Aorta (tissue), 5 donors: Measurements from ENCODE around the gene ZCCHC13. TPM values are rescaled to one million over a fixed set of nuclear protein-coding genes. Genes with fewer than 3 reads are reported as not detected.
"Not testable (repeated sequence)": the region's sequence is repeated elsewhere in the genome, so short reads cannot be mapped to it uniquely, and the experiment has no call there.

Experiments used
- ATAC-seq: fragments of 200-7000 bp; cut with Tn5 transposase; one replicate; pipeline ENCODE4 v1.9.1; 2022; ENCODE audit warnings: moderate library complexity; ENCODE audit not compliant: low FRiP score
- DNase-seq, 2 donors: peaks; one replicate each; pipeline ENCODE4 v3.0.0-alpha.2; 2020
- H3K27ac ChIP-seq, 2 donors: one replicate each; pipeline ENCODE4 v1.5.1; 2013; ENCODE audit warnings: low read length in 2 of 2, mild to moderate bottlenecking in 2 of 2, moderate library complexity in 2 of 2, control low read depth in 1 of 2, inconsistent platforms in 1 of 2, low read depth in 1 of 2
- H3K27me3 ChIP-seq, 2 donors: one replicate each; pipeline ENCODE4 v1.6.1; 2013; ENCODE audit warnings: control low read depth in 1 of 2, low read length in 1 of 2, mild to moderate bottlenecking in 1 of 2, moderate library complexity in 1 of 2; ENCODE audit not compliant: insufficient read depth in 2 of 2, control insufficient read depth in 1 of 2
- H3K36me3 ChIP-seq, 2 donors: one replicate each; pipeline ENCODE4 v1.6.1; 2013; ENCODE audit warnings: control low read depth in 1 of 2, low read length in 1 of 2, mild to moderate bottlenecking in 1 of 2; ENCODE audit not compliant: insufficient read depth in 2 of 2, control insufficient read depth in 1 of 2
- H3K4me1 ChIP-seq, 2 donors: one replicate each; pipeline ENCODE4 v1.6.1; 2013; ENCODE audit warnings: low read length in 2 of 2, control low read depth in 1 of 2, mild to moderate bottlenecking in 1 of 2, moderate library complexity in 1 of 2; ENCODE audit not compliant: insufficient read depth in 2 of 2, control insufficient read depth in 1 of 2
- H3K4me3 ChIP-seq, 2 donors: one replicate each; pipeline ENCODE4 v1.5.1; 2013; ENCODE audit warnings: low read length in 2 of 2, control low read depth in 1 of 2, mild to moderate bottlenecking in 1 of 2
- H3K9me3 ChIP-seq: one replicate; pipeline ENCODE4 v1.6.1; 2013; ENCODE audit warnings: mild to moderate bottlenecking, low read length; ENCODE audit not compliant: control insufficient read depth
- WGBS, 2 donors: extraction: QIAGEN DNeasy Blood & Tissue Kit; methylation state at CpG; one replicate each; pipeline ENCODE4 v1.1.7; 2013; 5-methylcytosine and 5-hydroxymethylcytosine counted together
- intact Hi-C, 2 donors: fragments of 100-400 bp; cut with DNase I; formaldehyde crosslinking; loops; one replicate each; pipeline versions ENCODE4 v1.14.2 to v1.15.0; 2022
- polyA plus RNA-seq, 2 donors: library from polyadenylated mRNA; stranded (reverse); fragments of 200-250 nt; gene quantifications; one replicate each; pipeline ENCODE4 v1.2.3, GENCODE V29; 2013
- total RNA-seq, 2 donors: library from RNA; stranded (reverse); fragmentation: NEBNext Ultra II Directional; extraction: Animal tissue kit (Norgen Biotek cat#: 25700); gene quantifications; one replicate each; pipeline ENCODE4 v1.2.1, GENCODE V29; 2021
- donor health status: healthy with polysubstance abuse.
- donor health status: Bipolar disorder and iron deficiency.
- donor health status: DM: no; HTN: no; CAD: no.
- donor health status: DM: no; HTN: no; CAD: no.
- donor health status: DM: yes; HTN: yes; CAD: no.

Gene ZCCHC13
- total and polyA plus RNA-seq, 4 donors, result not detected

DNA sequence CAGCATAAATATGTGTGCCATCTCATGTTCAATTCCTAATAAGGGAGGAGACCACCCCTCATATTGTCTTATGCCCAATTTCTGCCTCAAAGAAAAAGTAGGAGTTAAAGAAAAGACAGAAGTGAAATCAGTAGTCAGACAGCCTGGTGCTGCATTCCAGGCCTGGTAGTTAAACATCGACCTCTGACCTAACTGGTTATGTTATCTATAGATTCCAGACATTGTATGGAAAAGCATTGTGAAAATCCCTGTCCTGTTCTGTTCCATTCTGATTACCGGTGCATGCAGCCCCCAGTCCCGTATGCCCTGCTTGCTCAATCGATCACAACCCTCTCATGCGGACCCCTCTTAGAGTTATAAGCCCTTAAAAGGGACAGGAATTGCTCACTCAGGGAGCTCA is 38.2 kb downstream of the ZCCHC13 start:
- WGBS, 2 donors, result 72 to 87% methylated on average over 5 of the region's 5 CpGs
- intact Hi-C loops, result loop anchor here (10.0 kb wide), 2 partner anchors 207 to 487 kb away; partner anchors contain the start of gene XIST (in 1 of the 2)
- not testable (repeated sequence) for H3K36me3 ChIP-seq, DNase-seq, H3K27me3 ChIP-seq, H3K4me3 ChIP-seq, ATAC-seq, H3K27ac ChIP-seq, H3K9me3 ChIP-seq, H3K4me1 ChIP-seq

DNA sequence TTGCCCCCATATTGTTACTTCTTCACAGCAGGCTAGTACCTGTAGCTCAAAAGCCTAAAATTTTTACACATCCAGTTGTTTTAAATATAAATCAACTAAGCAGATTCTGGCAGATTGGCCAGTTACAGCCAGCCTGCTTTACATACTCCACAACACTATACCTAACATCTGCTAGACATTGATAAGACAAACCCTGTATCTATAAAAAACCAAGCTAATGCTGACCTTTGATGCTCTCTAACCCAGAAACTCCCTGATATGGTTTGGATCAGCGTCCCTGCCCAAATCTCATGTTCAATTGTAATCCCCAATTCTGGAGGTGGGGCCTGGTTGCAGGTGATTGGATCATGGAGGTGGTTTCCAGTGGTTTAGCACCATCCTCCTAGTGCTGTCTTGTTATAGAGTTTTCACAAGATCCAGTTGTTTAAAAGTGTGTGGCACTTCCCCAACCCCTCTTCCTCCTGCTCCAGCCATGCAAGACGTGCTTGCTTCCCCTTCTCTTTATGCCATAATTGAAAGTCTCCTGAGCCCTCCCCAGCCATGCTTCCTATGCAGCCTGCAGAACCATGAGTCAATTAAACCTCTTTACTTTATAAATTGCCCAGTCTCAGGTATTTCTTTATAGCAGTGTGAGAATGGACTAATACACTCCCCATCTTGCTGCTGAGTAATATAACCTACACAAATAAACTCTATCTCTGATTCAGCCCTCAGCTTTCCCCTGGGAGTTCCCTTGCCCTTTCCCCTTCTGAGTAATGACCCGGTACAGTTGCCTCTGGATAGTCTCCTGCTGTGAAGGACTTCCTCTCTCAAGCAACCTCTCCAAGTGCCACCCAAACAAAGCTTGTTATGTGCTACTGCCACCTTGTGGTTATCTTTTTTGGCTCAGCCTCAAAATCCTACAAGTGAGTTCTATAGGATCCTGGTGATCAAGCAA is 39.6 kb downstream of the ZCCHC13 start:
- H3K27ac ChIP-seq, result no peak overlapping the region
- DNase-seq (peak in 1 of 2 donors; percentile 51), ATAC-seq (peak; percentile 74)
- H3K4me1 ChIP-seq, result no peaks in the 10 kb centered on the region
- no peak overlapping the region for H3K4me3 ChIP-seq
- H3K36me3 ChIP-seq, result no peaks in the 10 kb centered on the region
- H3K27me3 ChIP-seq, result no peaks in the 10 kb centered on the region
- WGBS, 2 donors, result 44 to 54% methylated on average over 3 of the region's 3 CpGs
- H3K9me3 ChIP-seq, result no peaks in the 10 kb centered on the region
- intact Hi-C loops, result loop anchor here (2.0 to 10.0 kb wide), 3 partner anchors 209 to 489 kb away; partner anchors contain the start of gene XIST (in 1 of the 2)

DNA sequence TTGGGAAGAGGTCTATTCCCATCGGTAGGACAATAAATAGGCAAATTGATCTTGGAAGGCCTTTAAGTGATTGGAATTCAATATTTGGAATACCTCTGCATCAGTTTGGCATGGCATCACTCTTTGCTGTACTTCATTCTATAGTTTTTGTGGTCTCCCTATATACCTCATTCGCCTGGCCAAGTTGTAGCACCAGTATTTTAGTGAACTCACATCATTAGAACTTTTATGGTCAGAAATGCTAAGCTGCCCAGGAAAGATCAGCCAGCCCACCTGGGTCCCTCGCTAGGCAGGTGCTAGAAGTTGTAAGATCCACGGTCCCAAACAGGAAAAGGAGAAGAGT is 40.3 kb downstream of the ZCCHC13 start:
- no peak for DNase-seq
- intact Hi-C loops, result loop anchor here (2.0 to 10.0 kb wide), 3 partner anchors 209 to 489 kb away; partner anchors contain the start of gene XIST (in 1 of the 2)

DNA sequence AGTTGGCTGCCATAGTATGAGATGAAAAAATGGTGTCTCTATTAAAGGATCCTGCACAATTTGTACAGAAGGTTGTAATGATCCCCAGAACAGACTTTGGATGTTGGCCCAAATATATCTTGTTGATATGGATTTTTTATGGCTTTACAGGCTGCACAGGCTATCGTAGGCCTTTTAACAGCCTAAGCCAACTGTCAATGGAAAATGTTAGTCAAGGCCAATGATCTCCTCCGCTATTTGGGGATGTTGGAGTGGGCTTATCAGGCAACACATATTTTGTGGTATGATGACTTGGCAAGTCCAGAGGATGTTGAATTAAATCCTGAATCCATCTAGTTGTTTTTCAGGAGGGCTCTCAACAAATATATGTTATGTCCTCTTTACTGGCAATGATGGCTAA is 42.1 kb downstream of the ZCCHC13 start:
- no peak for DNase-seq
- 15 to 49% methylated on average over 2 of the region's 2 CpGs for WGBS, 2 donors
- no peak overlapping the region for H3K4me3 ChIP-seq
- no peaks in the 10 kb centered on the region for H3K9me3 ChIP-seq
- H3K36me3 ChIP-seq, result no peaks in the 10 kb centered on the region
- ATAC-seq, result no peak
- H3K4me1 ChIP-seq, result no peaks in the 10 kb centered on the region
- H3K27ac ChIP-seq, result no peak overlapping the region
- H3K27me3 ChIP-seq, result no peaks in the 10 kb centered on the region
- intact Hi-C loops, result loop anchor here (10.0 kb wide), 2 partner anchors 211 to 491 kb away; partner anchors contain the start of gene XIST (in 1 of the 2)

More for the DNA sequence above, 40.3 kb downstream of the ZCCHC13 start:
- no peaks in the 10 kb centered on the region for H3K4me1 ChIP-seq
- no peaks in the 10 kb centered on the region for H3K27me3 ChIP-seq
- no peaks in the 10 kb centered on the region for H3K36me3 ChIP-seq
- H3K27ac ChIP-seq, result no peak overlapping the region
- no peaks in the 10 kb centered on the region for H3K9me3 ChIP-seq
- ATAC-seq, result no peak
- no peak overlapping the region for H3K4me3 ChIP-seq
- WGBS, 2 donors, result 65 to 77% methylated on average over 4 of the region's 4 CpGs

DNA sequence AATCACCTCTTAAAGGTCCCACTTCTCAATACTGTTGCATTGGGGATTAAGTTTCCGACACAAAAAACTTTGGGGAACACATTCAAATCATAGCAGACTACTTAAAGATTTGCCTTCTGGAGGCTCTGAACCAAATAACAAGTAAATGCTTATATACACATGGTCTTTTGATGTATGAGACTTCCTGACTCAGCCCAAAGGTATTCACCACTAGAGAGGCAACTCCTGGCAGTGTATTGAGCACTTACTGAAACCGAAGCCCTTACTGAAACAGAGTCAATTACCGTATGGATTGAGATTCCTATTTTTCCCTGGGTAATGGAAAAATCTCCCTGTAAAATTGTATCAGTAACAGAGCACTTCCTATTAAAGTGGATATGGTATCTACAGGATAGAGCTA is 45.4 kb downstream of the ZCCHC13 start:
- Histone ChIP-seq H3K36me3 (no peaks in the 10 kb centered on the region), H3K27me3 (no peaks in the 10 kb centered on the region), H3K9me3 (no peaks in the 10 kb centered on the region), H3K4me3 (no peak overlapping the region), H3K27ac (no peak overlapping the region), H3K4me1 (no peaks in the 10 kb centered on the region)
- ATAC-seq, result no peak
- DNase-seq, result no peak
- intact Hi-C loops, result loop anchor here (10.0 kb wide), 2 partner anchors 215 to 495 kb away; partner anchors contain the start of gene XIST (in 1 of the 2)
- WGBS, 2 donors, result 51 to 57% methylated on average over 3 of the region's 3 CpGs

DNA sequence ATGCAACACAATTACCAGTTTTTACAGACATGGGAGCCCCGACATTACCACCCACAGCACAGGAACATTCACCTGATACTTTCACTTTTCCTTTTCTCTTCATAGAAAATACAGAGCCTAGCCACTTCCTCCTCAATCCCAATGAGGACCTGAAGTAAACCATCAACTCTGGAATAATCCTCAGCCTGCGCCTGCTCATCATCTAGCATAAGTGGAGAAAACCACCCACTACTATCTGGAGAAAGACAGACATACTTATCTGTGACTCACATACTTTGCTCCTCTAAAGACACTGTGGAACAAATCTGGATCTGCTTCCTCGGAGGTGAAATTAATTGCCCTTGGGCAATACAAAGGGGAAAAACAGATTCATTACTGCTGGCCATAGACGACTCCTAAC is 47.8 kb downstream of the ZCCHC13 start:
- H3K4me3 ChIP-seq, result peak overlapping the region in 1 of 2 donors; percentile 18
- intact Hi-C loops, result no loop called here
- no peak for ATAC-seq
- no peak for DNase-seq
- H3K4me1 ChIP-seq, result no peaks in the 10 kb centered on the region
- no peak overlapping the region for H3K27ac ChIP-seq
- H3K9me3 ChIP-seq, result no peaks in the 10 kb centered on the region
- H3K27me3 ChIP-seq, result no peaks in the 10 kb centered on the region
- 78 to 82% methylated on average over 4 of the region's 4 CpGs for WGBS, 2 donors
- H3K36me3 ChIP-seq, result no peaks in the 10 kb centered on the region

DNA sequence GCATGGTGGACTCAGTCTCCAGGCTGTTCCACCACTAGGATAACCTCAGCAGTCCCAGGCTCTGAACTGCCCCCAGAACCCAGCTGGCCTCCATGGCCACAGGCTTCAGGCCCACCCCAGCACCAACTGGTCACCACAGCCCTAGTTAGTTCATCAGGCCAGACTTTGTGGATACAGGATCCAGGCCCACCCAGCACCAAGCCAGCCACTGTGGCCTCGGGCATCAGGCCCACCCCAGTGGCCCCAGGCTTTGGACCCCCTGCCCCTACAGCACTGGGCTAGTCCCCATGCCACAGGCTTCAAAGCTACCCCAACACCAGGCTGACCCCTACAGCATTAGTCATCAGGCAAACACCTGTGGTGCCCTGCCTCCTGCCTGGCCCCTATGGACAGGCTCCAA is 50.0 kb downstream of the ZCCHC13 start:
- Histone ChIP-seq H3K27me3 (no peaks in the 10 kb centered on the region), H3K9me3 (no peaks in the 10 kb centered on the region), H3K4me1 (no peaks in the 10 kb centered on the region), H3K36me3 (no peaks in the 10 kb centered on the region), H3K27ac (no peak overlapping the region), H3K4me3 (no peak overlapping the region)
- no peak for DNase-seq
- 64 to 88% methylated on average over 1 of the region's 1 CpG for WGBS, 2 donors
- no peak for ATAC-seq
- intact Hi-C loops, result no loop called here
